ENCODE measurements around the gene LYPD1.

LYPD1 gene

GRCh38 chr2:132645176-132645575 is 24.8 kb downstream of the LYPD1 start:
- no peak for DNase-seq (ENCODE audit: low read depth)
- TF ChIP-seq, protein P1, sequence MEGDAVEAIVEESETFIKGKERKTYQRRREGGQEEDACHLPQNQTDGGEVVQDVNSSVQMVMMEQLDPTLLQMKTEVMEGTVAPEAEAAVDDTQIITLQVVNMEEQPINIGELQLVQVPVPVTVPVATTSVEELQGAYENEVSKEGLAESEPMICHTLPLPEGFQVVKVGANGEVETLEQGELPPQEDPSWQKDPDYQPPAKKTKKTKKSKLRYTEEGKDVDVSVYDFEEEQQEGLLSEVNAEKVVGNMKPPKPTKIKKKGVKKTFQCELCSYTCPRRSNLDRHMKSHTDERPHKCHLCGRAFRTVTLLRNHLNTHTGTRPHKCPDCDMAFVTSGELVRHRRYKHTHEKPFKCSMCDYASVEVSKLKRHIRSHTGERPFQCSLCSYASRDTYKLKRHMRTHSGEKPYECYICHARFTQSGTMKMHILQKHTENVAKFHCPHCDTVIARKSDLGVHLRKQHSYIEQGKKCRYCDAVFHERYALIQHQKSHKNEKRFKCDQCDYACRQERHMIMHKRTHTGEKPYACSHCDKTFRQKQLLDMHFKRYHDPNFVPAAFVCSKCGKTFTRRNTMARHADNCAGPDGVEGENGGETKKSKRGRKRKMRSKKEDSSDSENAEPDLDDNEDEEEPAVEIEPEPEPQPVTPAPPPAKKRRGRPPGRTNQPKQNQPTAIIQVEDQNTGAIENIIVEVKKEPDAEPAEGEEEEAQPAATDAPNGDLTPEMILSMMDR (IDR thresholded peaks at IDR 0.05; ENCODE audit: control insufficient read depth, extremely low read depth, insufficient read depth): no peak
- no peak overlapping the region for H3K4me3 ChIP-seq (ENCODE audit: low read depth, low read length)

GRCh38 chr2:132642415-132642814 is 27.6 kb downstream of the LYPD1 start:
- no peak overlapping the region for H3K4me3 ChIP-seq (ENCODE audit: low read depth, low read length)
- no peak for DNase-seq (ENCODE audit: low read depth)
- TF ChIP-seq, protein P1 (IDR thresholded peaks at IDR 0.05; ENCODE audit: control insufficient read depth, extremely low read depth, insufficient read depth): no peak

GRCh38 chr2:132641819-132642218 is 28.2 kb downstream of the LYPD1 start:
- TF ChIP-seq, protein P1 (IDR thresholded peaks at IDR 0.05; ENCODE audit: control insufficient read depth, extremely low read depth, insufficient read depth): no peak
- no peak for DNase-seq (ENCODE audit: low read depth)
- no peak overlapping the region for H3K4me3 ChIP-seq (ENCODE audit: low read depth, low read length)

DNA sequence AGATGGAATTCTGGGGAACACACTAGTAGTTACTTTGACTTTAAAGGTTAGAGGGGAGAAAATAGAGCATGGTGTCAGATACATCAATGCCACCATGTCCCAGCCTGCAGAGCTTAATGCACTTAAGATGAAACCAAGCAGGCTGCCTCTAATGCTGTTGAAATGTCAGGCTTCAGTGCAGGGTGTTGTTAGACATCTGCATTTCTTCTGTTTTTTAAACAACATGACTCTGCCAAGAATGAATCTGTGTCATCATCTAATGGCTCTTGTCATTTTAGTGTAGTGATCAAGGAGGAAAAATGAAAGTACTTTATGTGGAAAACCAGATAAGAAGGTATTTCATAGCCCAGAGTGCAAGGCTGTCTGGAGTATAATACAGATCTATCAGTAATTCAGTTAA is 29.9 kb downstream of the LYPD1 start:
- no peak overlapping the region for H3K4me3 ChIP-seq (ENCODE audit: low read depth, low read length)
- TF ChIP-seq, protein P1 (IDR thresholded peaks at IDR 0.05; ENCODE audit: control insufficient read depth, extremely low read depth, insufficient read depth): no peak
- no peak for DNase-seq (ENCODE audit: low read depth)

DNA sequence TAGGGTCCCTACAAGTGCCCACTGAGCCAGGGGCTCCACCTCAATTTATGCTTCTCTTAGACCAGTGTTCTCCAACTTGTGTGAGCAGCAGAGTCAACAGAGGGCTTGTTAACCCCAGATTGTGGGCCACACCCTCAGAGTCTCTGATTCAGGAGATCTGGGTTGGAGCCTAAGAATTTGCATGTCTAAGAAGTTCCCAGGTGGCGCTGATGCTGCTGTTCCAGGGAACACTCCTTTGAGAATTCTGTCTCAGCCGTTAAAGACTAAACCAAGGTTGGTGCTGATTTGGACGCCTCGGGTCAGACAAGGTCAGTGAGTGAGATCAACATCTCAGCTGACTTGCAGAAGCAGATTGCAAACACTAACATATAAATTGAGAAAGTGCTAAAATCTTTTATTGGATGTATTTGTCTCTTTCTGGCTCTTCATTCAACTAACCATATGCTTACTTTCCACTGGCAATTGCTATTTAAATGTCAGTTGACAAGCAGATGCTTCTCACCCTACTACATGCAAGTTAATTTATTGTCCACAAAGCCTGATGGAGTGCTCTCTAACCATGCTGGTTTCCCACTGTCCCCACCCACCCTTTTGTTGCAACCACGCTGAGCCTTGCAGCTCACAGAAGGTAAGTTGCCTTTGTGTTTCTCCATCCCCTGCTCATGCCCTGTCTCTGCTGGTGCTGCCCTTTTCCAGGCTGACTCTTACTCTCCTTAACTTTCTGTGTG is 31.5 kb downstream of the LYPD1 start:
- no peak for DNase-seq (ENCODE audit: low read depth)
- no peak overlapping the region for H3K4me3 ChIP-seq (ENCODE audit: low read depth, low read length)
- TF ChIP-seq, protein P1 (IDR thresholded peaks at IDR 0.05; ENCODE audit: control insufficient read depth, extremely low read depth, insufficient read depth): no peak

DNA sequence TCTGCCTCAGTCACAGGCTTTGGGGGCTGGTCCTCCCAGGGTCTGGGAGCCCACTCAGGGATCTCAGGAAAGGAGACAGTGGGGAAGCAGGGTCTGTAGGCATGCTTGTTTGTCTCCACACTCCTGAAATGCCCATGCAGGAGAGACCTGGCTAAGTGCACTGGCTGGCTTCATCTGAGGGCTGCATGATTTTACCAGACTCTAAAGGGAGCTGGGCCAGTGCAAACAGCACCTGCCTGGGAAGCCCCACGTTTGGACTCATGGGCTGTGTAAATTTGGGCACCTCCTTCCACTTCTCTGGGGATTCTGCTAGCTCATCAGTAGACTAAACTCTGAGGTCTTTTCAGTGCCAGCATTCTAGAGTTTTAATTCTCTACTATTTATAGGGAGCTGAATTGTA is 33.7 kb downstream of the LYPD1 start:
- DNase-seq (ENCODE audit: low read depth): no peak
- TF ChIP-seq, protein P1 (IDR thresholded peaks at IDR 0.05; ENCODE audit: control insufficient read depth, extremely low read depth, insufficient read depth): no peak

GRCh38 chr2:132633635-132634034 is 36.4 kb downstream of the LYPD1 start:
- no peak for DNase-seq (ENCODE audit: low read depth)
- TF ChIP-seq, protein P1 (IDR thresholded peaks at IDR 0.05; ENCODE audit: control insufficient read depth, extremely low read depth, insufficient read depth): no peak
- H3K4me3 ChIP-seq (ENCODE audit: low read depth, low read length): no peak overlapping the region

More for the DNA sequence above, 33.7 kb downstream of the LYPD1 start:
- no peak overlapping the region for H3K4me3 ChIP-seq (ENCODE audit: low read depth, low read length)

All from LNCaP clone FGC (cell line).